Activated T-cell treated with anti-CD3 and anti-CD28 coated beads, Interleukin-2, amount 50 U/mL, for 4 hours (primary cell): ENCODE data around the gene C1QTNF7. TPM values are rescaled to one million over a fixed set of nuclear protein-coding genes. Genes with fewer than 3 reads are reported as not detected.
A peak's percentile ranks its signal among the peaks of the same experiment; 100 is the strongest.

Experiments
- ATAC-seq, 2 donors: fragments of 200-7000 bp; cut with Tn5 transposase; one replicate each; pipeline ENCODE4 v1.10.0; 2021
- DNase-seq: peaks from one replicate; pipeline ENCODE4 v3.0.0-alpha.2; 2020
- H3K27me3 Mint-ChIP-seq: one replicate; pipeline ENCODE4 v1.8.0; 2021; ENCODE audit warnings: low read depth, mixed read lengths
- H3K36me3 Mint-ChIP-seq: one replicate; pipeline ENCODE4 v1.8.0; 2022; ENCODE audit warnings: mixed read lengths; ENCODE audit not compliant: insufficient read depth
- H3K4me1 Mint-ChIP-seq: one replicate; pipeline ENCODE4 v1.8.0; 2021; ENCODE audit warnings: low read depth, mixed read lengths
- H3K4me3 Mint-ChIP-seq: one replicate; pipeline ENCODE4 v1.8.0; 2021; ENCODE audit warnings: mild to moderate bottlenecking, moderate library complexity, mixed read lengths
- H3K9me3 Mint-ChIP-seq: one replicate; pipeline ENCODE4 v1.8.0; 2021; ENCODE audit warnings: mixed read lengths
- total RNA-seq, 3 donors: library from RNA; stranded (reverse); gene quantifications; one replicate each; pipeline ENCODE4 v1.2.1, GENCODE V29; 2021

C1QTNF7 gene, protein sequence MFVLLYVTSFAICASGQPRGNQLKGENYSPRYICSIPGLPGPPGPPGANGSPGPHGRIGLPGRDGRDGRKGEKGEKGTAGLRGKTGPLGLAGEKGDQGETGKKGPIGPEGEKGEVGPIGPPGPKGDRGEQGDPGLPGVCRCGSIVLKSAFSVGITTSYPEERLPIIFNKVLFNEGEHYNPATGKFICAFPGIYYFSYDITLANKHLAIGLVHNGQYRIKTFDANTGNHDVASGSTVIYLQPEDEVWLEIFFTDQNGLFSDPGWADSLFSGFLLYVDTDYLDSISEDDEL
- not detected for total RNA-seq

DNA sequence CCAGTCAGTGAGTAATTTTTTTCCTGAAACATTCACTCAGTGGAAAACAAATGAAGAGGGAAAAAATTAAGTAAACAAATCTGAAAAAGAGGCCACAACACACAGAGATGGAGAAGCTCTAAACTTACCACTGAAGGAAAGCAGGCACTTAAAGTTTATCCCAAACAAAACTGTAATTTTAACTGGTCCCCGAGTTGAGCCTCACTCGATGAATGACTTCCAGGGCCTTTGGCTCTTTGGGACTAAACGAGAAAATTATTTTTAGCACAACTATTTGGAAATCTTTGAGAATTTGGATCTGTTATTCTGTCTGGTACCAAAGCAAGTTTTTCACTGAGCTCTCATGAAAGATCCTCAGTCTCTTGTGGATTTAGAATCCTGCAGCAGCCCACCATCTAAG, at the start of gene C1QTNF7:
C1QTNF7 (plus strand) TSS at position 333 of the 400 bp plus-strand sequence. CDS start 7,711 bp downstream, outside the sequence.
- H3K4me1 Mint-ChIP-seq: peaks cover 5% of the 10 kb centered on the region
- H3K9me3 Mint-ChIP-seq: peaks cover 5% of the 10 kb centered on the region
- DNase-seq (no peak), ATAC-seq (no peak)
- no peaks in the 10 kb centered on the region for H3K36me3 Mint-ChIP-seq
- no peak within 1 kb of the TSS for H3K4me3 Mint-ChIP-seq
- H3K27me3 Mint-ChIP-seq: no peaks in the 10 kb centered on the region

DNA sequence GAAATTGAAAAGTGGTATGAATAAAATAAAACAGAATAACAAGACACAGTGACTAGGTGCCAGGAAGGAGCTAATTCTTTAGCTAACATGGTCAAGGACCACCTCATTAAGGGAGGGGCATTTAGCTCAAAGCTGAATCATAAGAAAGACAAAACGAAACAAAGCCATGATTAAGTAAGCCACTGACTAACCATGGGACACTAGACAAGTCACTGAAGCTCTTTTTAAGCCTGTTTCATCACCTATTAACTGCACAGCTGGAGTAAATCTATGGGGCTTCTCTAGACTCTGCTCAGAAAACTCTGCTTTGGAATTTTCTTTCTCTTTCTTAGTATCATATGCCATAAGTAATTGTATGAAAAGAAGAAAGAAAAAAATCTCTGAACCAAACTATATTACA, 49.8 kb upstream of the C1QTNF7 start:
- H3K36me3 Mint-ChIP-seq: no peaks in the 10 kb centered on the region
- H3K4me3 Mint-ChIP-seq: no peak overlapping the region
- peaks cover 17% of the 10 kb centered on the region for H3K4me1 Mint-ChIP-seq
- no peaks in the 10 kb centered on the region for H3K9me3 Mint-ChIP-seq
- ATAC-seq: peak in 1 of 2 donors; percentile 32
- no peaks in the 10 kb centered on the region for H3K27me3 Mint-ChIP-seq
- no peak for DNase-seq

DNA sequence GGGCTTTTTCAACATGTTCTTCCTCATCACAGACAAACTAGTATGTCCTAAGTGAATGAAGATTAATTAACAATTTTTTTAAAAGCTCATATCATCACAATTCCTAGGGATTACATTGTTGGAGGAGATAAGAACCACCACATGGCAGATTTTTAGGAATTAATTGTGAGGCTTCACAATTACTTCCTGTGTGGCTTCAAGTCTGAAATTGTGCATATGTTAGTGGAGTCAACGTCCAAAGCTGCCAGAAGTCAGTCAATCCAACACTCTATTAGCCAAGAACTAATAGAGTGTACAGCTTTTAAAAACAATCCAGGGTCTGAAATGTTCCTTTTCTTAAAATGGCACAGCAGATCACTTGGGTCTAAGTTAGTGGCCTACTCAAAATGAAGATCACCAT, 49.3 kb upstream of the C1QTNF7 start:
- H3K4me3 Mint-ChIP-seq: no peak overlapping the region
- H3K4me1 Mint-ChIP-seq: peaks cover 17% of the 10 kb centered on the region
- no peaks in the 10 kb centered on the region for H3K36me3 Mint-ChIP-seq
- DNase-seq (no peak), ATAC-seq (no peak)
- no peaks in the 10 kb centered on the region for H3K9me3 Mint-ChIP-seq
- no peaks in the 10 kb centered on the region for H3K27me3 Mint-ChIP-seq

DNA sequence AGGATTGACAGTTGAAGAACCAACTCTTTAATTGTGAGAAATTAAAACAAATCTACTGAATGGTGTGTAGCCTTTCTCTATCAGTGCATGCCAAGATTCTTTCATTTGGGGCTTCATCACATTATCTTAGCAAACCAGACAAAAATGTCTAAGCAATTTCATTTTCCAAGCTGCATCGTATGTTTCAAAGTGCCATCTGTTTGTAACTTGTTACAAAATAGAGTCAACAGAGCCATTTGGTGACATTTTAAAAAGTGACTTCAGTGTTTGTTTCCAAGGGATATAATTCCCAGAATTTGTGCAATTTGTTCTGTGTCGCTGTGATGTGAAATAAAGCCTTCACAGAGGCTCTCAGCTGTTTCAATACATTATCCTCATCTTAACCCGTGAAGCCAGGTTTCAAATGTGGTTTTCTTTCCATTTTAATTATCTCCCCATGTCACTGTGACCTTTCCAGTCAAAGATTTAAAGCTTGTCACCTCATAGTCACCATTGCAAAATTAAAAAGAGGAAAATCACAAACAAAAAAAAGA, 46.0 kb upstream of the C1QTNF7 start:
- H3K36me3 Mint-ChIP-seq: no peaks in the 10 kb centered on the region
- no peak overlapping the region for H3K4me3 Mint-ChIP-seq
- no peaks in the 10 kb centered on the region for H3K9me3 Mint-ChIP-seq
- no peak for ATAC-seq
- no peak for DNase-seq
- peaks cover under 1% of the 10 kb centered on the region for H3K4me1 Mint-ChIP-seq
- H3K27me3 Mint-ChIP-seq: no peaks in the 10 kb centered on the region

DNA sequence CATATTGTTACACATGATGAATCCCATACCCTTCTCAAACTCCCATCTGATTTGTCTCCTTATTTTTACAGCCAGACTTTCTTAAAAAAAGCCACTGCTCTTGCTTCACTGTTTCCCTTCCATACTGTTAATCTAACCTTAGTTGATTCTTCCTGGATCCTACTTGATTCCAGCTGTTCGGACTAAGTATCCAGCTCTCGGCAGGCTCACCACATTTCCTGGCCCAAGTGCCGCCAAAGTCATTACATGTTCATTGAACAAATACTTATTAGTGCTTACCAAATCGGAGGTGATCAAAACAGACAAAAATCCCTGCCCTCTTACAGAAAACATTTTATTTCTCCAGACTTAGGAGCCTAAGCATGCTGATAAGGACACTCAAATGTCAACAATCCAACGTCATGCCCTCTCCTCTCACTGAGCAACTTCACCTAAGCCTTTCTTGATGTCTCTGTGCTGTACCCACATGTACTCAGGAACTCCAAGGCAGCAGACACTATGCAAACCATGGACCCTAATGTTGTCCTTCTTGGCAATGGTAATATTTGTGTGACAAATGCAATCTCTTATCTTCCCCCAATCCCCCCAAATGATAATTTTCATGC, 45.1 kb upstream of the C1QTNF7 start:
- ATAC-seq (no peak), DNase-seq (no peak)
- no peak overlapping the region for H3K4me3 Mint-ChIP-seq
- no peaks in the 10 kb centered on the region for H3K9me3 Mint-ChIP-seq
- no peaks in the 10 kb centered on the region for H3K36me3 Mint-ChIP-seq
- no peaks in the 10 kb centered on the region for H3K27me3 Mint-ChIP-seq
- H3K4me1 Mint-ChIP-seq: no peaks in the 10 kb centered on the region

DNA sequence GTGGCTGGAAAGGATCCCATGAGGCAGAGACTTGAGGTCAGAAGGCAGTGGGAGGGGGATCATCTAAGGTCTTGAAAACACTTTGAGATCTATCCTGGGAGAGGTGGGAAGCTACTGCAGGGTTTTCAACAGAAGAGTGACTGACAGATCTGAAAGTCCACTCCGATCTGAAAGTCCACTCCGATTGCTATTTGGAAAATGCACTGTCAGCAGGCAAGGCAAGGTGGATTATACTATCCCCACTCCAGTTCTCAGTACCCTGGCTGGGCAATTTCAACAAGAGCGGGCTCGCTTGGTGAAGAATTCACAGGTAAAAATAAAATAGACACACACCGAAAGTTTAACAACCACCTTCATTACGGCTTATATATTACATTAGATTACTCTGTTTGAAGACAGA, 42.3 kb upstream of the C1QTNF7 start:
- H3K9me3 Mint-ChIP-seq: no peaks in the 10 kb centered on the region
- DNase-seq (no peak), ATAC-seq (no peak)
- no peaks in the 10 kb centered on the region for H3K4me1 Mint-ChIP-seq
- no peaks in the 10 kb centered on the region for H3K27me3 Mint-ChIP-seq
- H3K36me3 Mint-ChIP-seq: no peaks in the 10 kb centered on the region
- H3K4me3 Mint-ChIP-seq: no peak overlapping the region

DNA sequence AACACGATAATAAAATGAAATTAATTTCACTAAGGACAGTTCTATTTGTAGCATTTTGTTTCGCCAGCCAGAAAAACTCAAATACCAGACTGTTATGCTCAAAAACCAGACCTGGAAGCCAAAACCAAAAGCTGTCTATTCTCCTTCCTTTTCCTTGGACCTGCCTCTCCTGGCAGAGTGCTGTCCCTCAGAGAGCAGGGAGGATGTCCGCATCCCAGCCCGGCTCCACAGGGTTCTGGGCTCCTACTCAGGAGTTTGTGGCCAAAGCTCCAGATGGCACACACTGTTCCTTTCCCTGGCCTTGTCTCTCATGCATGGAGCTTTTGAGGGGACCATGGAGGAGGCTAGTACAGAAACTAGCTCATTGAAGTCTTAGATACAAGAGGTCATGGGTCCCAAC, 41.9 kb upstream of the C1QTNF7 start:
- Mint-ChIP-seq H3K27me3 (no peaks in the 10 kb centered on the region), H3K36me3 (no peaks in the 10 kb centered on the region), H3K4me3 (no peak overlapping the region), H3K9me3 (no peaks in the 10 kb centered on the region), H3K4me1 (no peaks in the 10 kb centered on the region)
- ATAC-seq (no peak), DNase-seq (no peak)

DNA sequence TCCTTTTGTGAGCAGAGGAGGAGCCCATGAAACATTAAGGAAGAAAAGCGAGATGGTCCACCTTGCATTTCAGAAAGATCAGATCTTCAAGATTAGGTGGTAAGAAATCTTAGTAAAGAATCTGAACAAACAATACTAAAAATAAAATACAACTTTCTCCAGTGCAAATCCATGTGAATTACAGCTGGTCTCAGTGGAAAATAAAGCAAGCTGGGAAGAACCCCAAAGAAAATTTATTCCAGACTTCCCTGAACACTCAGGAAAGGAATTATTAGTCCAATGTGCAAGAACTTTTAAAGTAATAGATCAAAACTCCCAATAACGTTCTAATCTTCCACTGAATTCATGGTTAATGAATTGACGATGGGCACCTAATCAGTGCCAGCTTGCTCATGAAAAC, 37.3 kb upstream of the C1QTNF7 start:
- Mint-ChIP-seq H3K27me3 (no peaks in the 10 kb centered on the region), H3K9me3 (no peaks in the 10 kb centered on the region), H3K36me3 (no peaks in the 10 kb centered on the region), H3K4me1 (no peaks in the 10 kb centered on the region), H3K4me3 (no peak overlapping the region)
- no peak for DNase-seq
- no peak for ATAC-seq

DNA sequence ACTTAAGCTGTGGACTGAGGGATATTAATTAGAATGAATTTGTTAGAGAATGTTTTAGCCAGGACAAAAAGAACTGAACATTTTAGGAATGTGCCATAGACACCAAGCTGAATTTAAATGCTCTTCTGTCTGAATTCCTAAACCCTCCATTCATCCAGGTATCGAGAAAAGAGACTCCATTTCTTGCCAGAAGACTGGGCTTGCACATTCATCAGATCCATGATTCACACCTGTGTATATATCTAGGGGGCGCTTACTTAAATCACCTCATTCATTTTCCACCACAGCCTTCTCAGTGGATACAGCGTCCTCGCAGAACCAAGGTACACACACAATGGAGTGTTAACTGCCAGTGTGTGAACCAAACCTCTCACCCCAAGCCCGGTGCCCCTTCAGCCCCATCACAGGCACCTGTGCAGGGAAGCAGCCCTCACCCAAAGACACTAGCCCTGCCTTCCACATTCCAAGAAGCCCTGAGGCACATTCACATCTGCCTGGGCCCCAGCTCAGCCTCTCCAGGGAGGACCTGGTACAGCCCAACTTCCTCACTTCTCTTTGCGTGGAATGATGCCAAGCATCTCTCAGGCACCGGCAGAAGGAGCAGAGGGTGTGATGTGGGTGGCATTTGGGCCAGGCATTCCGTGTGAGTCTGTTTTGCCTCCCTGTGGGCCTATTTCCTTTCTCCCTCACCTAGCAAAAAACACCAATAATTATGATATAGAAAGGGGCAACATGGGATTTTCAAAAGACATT, 35.6 kb upstream of the C1QTNF7 start:
- no peak for ATAC-seq
- H3K4me3 Mint-ChIP-seq: no peak overlapping the region

DNA sequence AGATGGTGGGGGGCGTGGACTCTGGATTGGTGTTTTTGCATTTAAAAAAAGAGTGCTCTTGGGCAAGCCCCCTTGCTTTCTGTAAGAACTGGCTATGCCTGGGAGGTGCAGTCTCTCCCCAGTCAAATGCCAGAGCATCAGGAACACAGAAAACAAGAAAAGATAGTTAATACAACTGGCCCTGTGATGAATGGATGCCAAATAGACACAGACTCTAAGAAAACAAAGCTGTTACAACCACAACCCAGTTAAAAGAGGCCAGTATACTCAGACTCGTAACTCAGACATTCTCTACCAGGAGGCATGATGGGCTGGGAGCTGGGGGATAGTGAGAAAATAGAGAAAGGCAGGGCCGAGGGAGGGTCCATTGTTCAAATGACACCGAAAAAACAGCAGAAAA, 32.5 kb upstream of the C1QTNF7 start:
- no peaks in the 10 kb centered on the region for H3K36me3 Mint-ChIP-seq
- H3K9me3 Mint-ChIP-seq: no peaks in the 10 kb centered on the region

More for the DNA sequence above, 35.6 kb upstream of the C1QTNF7 start:
- Mint-ChIP-seq H3K27me3 (no peaks in the 10 kb centered on the region), H3K4me1 (peaks cover 2% of the 10 kb centered on the region), H3K9me3 (no peaks in the 10 kb centered on the region), H3K36me3 (no peaks in the 10 kb centered on the region)
- no peak for DNase-seq

DNA sequence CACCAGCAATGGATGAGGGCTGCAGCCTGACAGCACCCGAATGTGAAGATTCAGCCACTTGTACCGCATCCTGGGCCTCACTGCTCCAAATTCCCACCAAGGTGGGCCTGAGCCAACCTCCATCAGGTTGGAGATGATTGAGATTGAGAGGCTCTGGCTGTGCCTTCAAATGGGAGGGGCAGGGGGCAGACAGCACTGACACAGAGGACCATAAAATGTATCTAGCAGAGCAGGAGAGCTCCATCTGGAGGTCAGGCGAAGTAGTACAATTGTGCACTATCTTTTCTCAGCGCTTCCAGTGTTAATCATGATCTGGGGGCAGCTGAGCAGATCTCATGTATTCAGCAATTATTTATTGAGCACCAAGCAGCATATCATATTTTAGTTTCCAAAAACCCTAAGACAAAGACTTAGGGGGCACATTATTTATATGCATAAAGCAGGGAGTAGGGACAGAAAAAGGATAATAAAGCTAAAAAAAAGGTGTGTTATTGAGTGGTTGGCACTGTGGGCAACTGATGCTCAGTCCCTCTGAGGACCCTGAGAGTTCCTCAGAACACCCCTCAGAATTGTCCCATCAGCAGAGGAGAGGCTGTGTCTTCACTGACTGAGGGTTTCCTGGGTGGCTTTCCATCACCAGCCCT, 31.6 kb upstream of the C1QTNF7 start:
- Mint-ChIP-seq H3K9me3 (no peaks in the 10 kb centered on the region), H3K4me1 (peaks cover 27% of the 10 kb centered on the region), H3K4me3 (no peak overlapping the region), H3K36me3 (no peaks in the 10 kb centered on the region), H3K27me3 (no peaks in the 10 kb centered on the region)
- peak; percentile 37 for DNase-seq
- peak; percentile 70 to 80 for ATAC-seq

More for the DNA sequence above, 32.5 kb upstream of the C1QTNF7 start:
- DNase-seq: no peak
- peaks cover 19% of the 10 kb centered on the region for H3K4me1 Mint-ChIP-seq
- ATAC-seq: no peak
- no peak overlapping the region for H3K4me3 Mint-ChIP-seq
- H3K27me3 Mint-ChIP-seq: no peaks in the 10 kb centered on the region

DNA sequence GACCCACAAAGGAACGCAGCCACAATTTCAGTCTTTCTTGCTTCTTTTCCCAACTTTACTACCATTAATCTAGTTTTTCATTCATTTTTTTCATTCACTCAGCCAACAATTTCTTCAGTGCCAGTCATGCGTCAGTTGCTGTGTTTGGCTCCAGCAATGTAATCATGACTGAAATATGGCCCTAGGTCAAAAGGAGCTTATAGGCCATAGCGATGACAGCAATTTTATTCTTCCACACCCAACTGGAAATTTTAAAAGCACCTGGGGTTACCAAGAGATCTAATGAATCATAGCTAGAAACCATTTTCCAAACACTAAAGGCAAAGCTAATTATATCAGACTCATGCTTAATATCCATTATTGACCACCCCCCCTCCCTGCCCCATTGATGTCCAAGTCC, 29.8 kb upstream of the C1QTNF7 start:
- H3K27me3 Mint-ChIP-seq: no peaks in the 10 kb centered on the region
- ATAC-seq (no peak), DNase-seq (no peak)
- no peaks in the 10 kb centered on the region for H3K9me3 Mint-ChIP-seq
- no peaks in the 10 kb centered on the region for H3K36me3 Mint-ChIP-seq
- peaks cover 40% of the 10 kb centered on the region for H3K4me1 Mint-ChIP-seq
- no peak overlapping the region for H3K4me3 Mint-ChIP-seq

DNA sequence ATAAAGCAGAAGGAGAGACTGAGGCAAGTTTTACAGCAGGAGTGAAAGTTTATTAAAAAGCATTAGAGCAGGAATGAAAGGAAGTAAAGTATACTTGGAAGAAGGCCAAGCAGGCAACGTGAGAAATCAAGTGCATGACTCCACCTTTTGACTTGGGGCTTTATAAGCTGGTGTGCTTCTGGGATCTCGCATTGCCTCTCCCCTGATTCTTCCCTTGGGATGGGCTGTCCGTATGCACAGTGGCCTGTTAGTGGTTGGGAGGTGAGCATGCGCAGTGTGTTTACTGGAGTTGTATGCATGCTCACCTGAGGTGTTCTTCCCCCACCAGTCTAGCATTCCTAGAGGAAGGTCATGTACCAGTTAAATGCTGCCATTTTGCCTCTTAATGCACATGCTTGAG, 29.1 kb upstream of the C1QTNF7 start:
- Mint-ChIP-seq H3K4me3 (no peak overlapping the region), H3K36me3 (no peaks in the 10 kb centered on the region), H3K4me1 (peaks cover 45% of the 10 kb centered on the region), H3K27me3 (no peaks in the 10 kb centered on the region), H3K9me3 (no peaks in the 10 kb centered on the region)
- ATAC-seq: no peak
- DNase-seq: no peak

DNA sequence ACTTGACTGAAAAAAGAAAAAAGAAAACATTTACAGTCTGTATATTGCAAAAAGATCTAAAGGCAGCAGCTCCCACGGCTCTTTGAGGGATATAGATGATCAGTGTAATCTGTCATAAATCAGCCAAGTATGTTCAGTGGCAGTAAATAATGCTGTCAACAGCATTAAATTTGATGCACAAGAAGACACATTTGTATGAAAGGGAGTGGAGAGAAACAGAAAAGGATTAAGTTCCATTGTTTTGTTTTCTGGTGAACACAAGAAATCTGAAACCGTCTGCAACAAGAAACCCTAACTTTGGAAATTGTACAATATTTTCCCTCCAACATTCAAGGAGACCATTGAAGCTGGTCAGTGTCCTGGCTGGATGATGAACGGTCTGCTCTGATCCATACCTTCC, 27.6 kb upstream of the C1QTNF7 start:
- no peaks in the 10 kb centered on the region for H3K36me3 Mint-ChIP-seq
- peaks cover 45% of the 10 kb centered on the region for H3K4me1 Mint-ChIP-seq
- no peaks in the 10 kb centered on the region for H3K9me3 Mint-ChIP-seq
- DNase-seq (no peak), ATAC-seq (no peak)
- H3K4me3 Mint-ChIP-seq: no peak overlapping the region
- H3K27me3 Mint-ChIP-seq: no peaks in the 10 kb centered on the region
